ENCODE results near the gene IL32.

IL32 gene

GRCh38 chr16:3086596-3087242 is 21.3 kb downstream of the IL32 start:
- H3K4me3 ChIP-seq (ENCODE audit: low read depth, low read length) = no peak overlapping the region
- H3K27ac ChIP-seq (ENCODE audit: extremely low read depth, low read depth, low read length) = no peak overlapping the region
- no peaks in the 10 kb centered on the region for H3K4me1 ChIP-seq (ENCODE audit: control insufficient read depth, insufficient read depth, low read length)
- no peaks in the 10 kb centered on the region for H3K36me3 ChIP-seq (ENCODE audit: control insufficient read depth in 2 of 2, insufficient read depth in 1 of 2, low read length in 2 of 2)
- no peaks in the 10 kb centered on the region for H3K9me3 ChIP-seq (ENCODE audit: control insufficient read depth, insufficient read depth, low read depth, low read length)
- ChIA-PET CTCF (interaction anchor here (0.7 to 1.4 kb wide), 6 partner anchors 8 to 974 kb away, joined by 3 to 5 read pairs (median 3); no protein-coding TSS in a partner anchor), POLR2A (no interaction called here)
- TF ChIP-seq ZNF398 (tag by site-specific recombination; IDR thresholded peaks at IDR 0.05) (no peak), RBAK (tag by site-specific recombination; IDR thresholded peaks at IDR 0.05) (no peak), ZNF777 (tag by site-specific recombination; IDR thresholded peaks at IDR 0.05; ENCODE audit: borderline replicate concordance) (no peak), SCRT1 (tag by site-specific recombination; IDR thresholded peaks at IDR 0.05; ENCODE audit: borderline replicate concordance) (no peak), ZNF768 (tag by site-specific recombination; IDR thresholded peaks at IDR 0.05) (no peak), ZNF654 (tag by site-specific recombination; IDR thresholded peaks at IDR 0.05; ENCODE audit: low read depth) (no peak), ZNF223 (tag by site-specific recombination; IDR thresholded peaks at IDR 0.05) (no peak), PATZ1 (tag by site-specific recombination; IDR thresholded peaks at IDR 0.05) (no peak), ZNF530 (tag by site-specific recombination; IDR thresholded peaks at IDR 0.05; ENCODE audit: low read depth) (no peak), ZNF639 (tag by site-specific recombination; IDR thresholded peaks at IDR 0.05) (no peak), SP2 (tag by site-specific recombination; IDR thresholded peaks at IDR 0.05) (no peak)

GRCh38 chr16:3087243-3088235 is 22.1 kb downstream of the IL32 start:
- no peaks in the 10 kb centered on the region for H3K9me3 ChIP-seq (ENCODE audit: control insufficient read depth, insufficient read depth, low read depth, low read length)
- no peak overlapping the region for H3K27ac ChIP-seq (ENCODE audit: extremely low read depth, low read depth, low read length)
- no peak overlapping the region for H3K4me3 ChIP-seq (ENCODE audit: low read depth, low read length)
- H3K4me1 ChIP-seq (ENCODE audit: control insufficient read depth, insufficient read depth, low read length) = no peaks in the 10 kb centered on the region
- CTCF ChIA-PET = interaction anchor here (0.7 to 1.4 kb wide), 7 partner anchors 8 to 973 kb away, joined by 3 to 5 read pairs (median 3); no protein-coding TSS in a partner anchor
- H3K36me3 ChIP-seq (ENCODE audit: control insufficient read depth in 2 of 2, insufficient read depth in 1 of 2, low read length in 2 of 2) = no peaks in the 10 kb centered on the region
- POLR2A ChIA-PET = no interaction called here
- TF ChIP-seq GLIS2 (tag by site-specific recombination; IDR thresholded peaks at IDR 0.05) (peak; percentile 62; the same call in 1 of the 2 replicates), ZNF600 (tag by site-specific recombination; IDR thresholded peaks at IDR 0.05) (peak; percentile 82), REST (tag by site-specific recombination; IDR thresholded peaks at IDR 0.05) (peak; percentile 67), ZNF311 (tag by site-specific recombination; IDR thresholded peaks at IDR 0.05; ENCODE audit: borderline replicate concordance) (no peak), ZBTB21 (tag by site-specific recombination; IDR thresholded peaks at IDR 0.05) (no peak), ZNF202 (tag by site-specific recombination; IDR thresholded peaks at IDR 0.05; ENCODE audit: borderline replicate concordance) (no peak), ZIC2 (tag by site-specific recombination; IDR thresholded peaks at IDR 0.05) (peak; percentile 33), SP2 (tag by site-specific recombination; IDR thresholded peaks at IDR 0.05) (peak; percentile 15; the same call in 1 of the 2 replicates)

Measured in HEK293 (cell line).